K562 (cell line): ENCODE results near the gene FAM136A. TPM values are rescaled to one million over a fixed set of nuclear protein-coding genes. Genes with fewer than 3 reads are reported as not detected.
"Not testable (repeated sequence)": the region's sequence is repeated elsewhere in the genome, so short reads cannot be mapped to it uniquely, and the experiment has no call there.

Experiments used
- ATAC-seq: fragments of 200-7000 bp; cut with Tn5 transposase; 3 replicates; pipeline ENCODE4 v1.9.1; 2020; ENCODE audit warnings: moderate library complexity
- BruUV-seq: library from RNA; stranded (reverse); fragments of 400-500 nt; replicated peaks from 2 replicates; lab custom pipeline; 2021; lab: Mats Ljungman, UMichigan
- CTCF ChIA-PET: fragments of 300-600 bp; formaldehyde crosslinking; extraction: SDS; loops from one replicate; lab custom pipeline; 2021; ENCODE audit warnings: low intra/inter-chr PET ratio; lab: Yijun Ruan, JAX
- POLR2A ChIA-PET: fragments of 300-600, 350-650 bp; sonication (Branson Sonifier 250); formaldehyde crosslinking; extraction: SDS; loops from one replicate; lab custom pipeline; 2021; ENCODE audit warnings: antibody characterized with exemption, inconsistent platforms; lab: Yijun Ruan, JAX
- DNase-seq, 4 experiments: peaks; one replicate each; pipeline versions ENCODE4 v3.0.0 to v3.0.0-alpha.2; 2011 to 2018; ENCODE audit warnings: low spot score in 3 of 4, mixed read lengths in 3 of 4; ENCODE audit errors: extremely low read depth in 1 of 4
- FAIRE-seq: peaks from 2 replicates; lab custom pipeline; 2011; peaks lifted over from hg19 to GRCh38; lab: Jason Lieb, UNC
- H2AFZ ChIP-seq: 2 replicates; pipeline ENCODE4 v1.6.0; 2011; ENCODE audit warnings: low read depth, low read length, control low read depth, inconsistent platforms
- H3K27ac ChIP-seq: fragments of 200-600 bp; 3 replicates; pipeline ENCODE4 v1.8.0; 2011; ENCODE audit warnings: low read depth, mild to moderate bottlenecking, control low read depth, inconsistent platforms, low read length, moderate library complexity, mixed read lengths; ENCODE audit errors: extremely low read depth
- H3K27me3 ChIP-seq, 2 experiments: fragments of 300-600 bp in 1 of 2; 2 replicates in 1 of 2; 3 replicates in 1 of 2; pipeline versions ENCODE4 v1.6.0 to v1.8.0; 2011; ENCODE audit warnings: inconsistent platforms in 2 of 2, low read length in 2 of 2, mild to moderate bottlenecking in 1 of 2, mixed read lengths in 1 of 2, moderate library complexity in 1 of 2; ENCODE audit not compliant: control insufficient read depth in 2 of 2, insufficient read depth in 2 of 2
- H3K36me3 ChIP-seq: fragments of 300-600 bp; 3 replicates; pipeline ENCODE4 v1.8.0; 2011; ENCODE audit warnings: mild to moderate bottlenecking, low read length, inconsistent platforms; ENCODE audit not compliant: control insufficient read depth, insufficient read depth
- H3K4me1 ChIP-seq, 2 experiments: fragments of 200-600 bp in 1 of 2; replicated peaks in 1 of 2; 2 replicates in 1 of 2; 3 replicates in 1 of 2; pipeline versions ENCODE4 v1.5.1 to v1.8.0; 2011; ENCODE audit warnings: inconsistent platforms in 2 of 2, low read length in 2 of 2, mild to moderate bottlenecking in 1 of 2, mixed read lengths in 1 of 2, moderate library complexity in 1 of 2; ENCODE audit not compliant: control insufficient read depth in 2 of 2, insufficient read depth in 2 of 2
- H3K4me2 ChIP-seq: 2 replicates; pipeline ENCODE4 v1.6.1; 2011; ENCODE audit warnings: low read length, control low read depth, inconsistent platforms, mixed read lengths; ENCODE audit not compliant: insufficient read depth
- H3K4me3 ChIP-seq: fragments of 200-600 bp; sonication (generic), shearing (Covaris generic); 2 replicates; pipeline ENCODE4 v1.5.1; 2016; ENCODE audit warnings: control low read depth, inconsistent platforms
- H3K79me2 ChIP-seq: fragments of 200-600 bp; 3 replicates; pipeline ENCODE4 v1.8.0; 2011; ENCODE audit warnings: low read length, inconsistent platforms; ENCODE audit not compliant: control insufficient read depth, insufficient read depth
- H3K9ac ChIP-seq, 2 experiments: 2 replicates each; pipeline versions ENCODE4 v1.6.0 to v1.6.1; 2011; ENCODE audit warnings: low read depth in 2 of 2, low read length in 2 of 2, control low read depth in 1 of 2, inconsistent platforms in 1 of 2, mild to moderate bottlenecking in 1 of 2, mixed read lengths in 1 of 2; ENCODE audit not compliant: insufficient read depth in 1 of 2
- H3K9me1 ChIP-seq: one replicate; pipeline ENCODE4 v1.6.0; 2011; ENCODE audit warnings: inconsistent platforms, mild to moderate bottlenecking, low read length, moderate library complexity; ENCODE audit not compliant: control insufficient read depth, insufficient read depth
- H3K9me3 ChIP-seq: replicated peaks from 2 replicates; pipeline ENCODE4 v1.5.1; 2011; ENCODE audit warnings: low read depth, low read length, inconsistent platforms; ENCODE audit not compliant: control insufficient read depth, insufficient read depth
- H4K20me1 ChIP-seq: replicated peaks from 2 replicates; pipeline ENCODE4 v1.6.1; 2011; ENCODE audit warnings: low read length, inconsistent platforms, mixed read lengths; ENCODE audit not compliant: control insufficient read depth, insufficient read depth
- BACH1 ChIP-seq: fragments of 200-800 bp; sonication (Bioruptor generic); IDR thresholded peaks from 2 replicates; pipeline ENCODE4 v1.6.1; 2016; ENCODE audit warnings: missing genetic modification characterization, missing compliant biosample characterization
- HDGF ChIP-seq: fragments of 450-650 bp; IDR thresholded peaks from 2 replicates; pipeline ENCODE4 v1.6.1; 2016
- ZBTB2 ChIP-seq: fragments of 450-650 bp; IDR thresholded peaks from 2 replicates; pipeline ENCODE4 v1.6.1; 2016; ENCODE audit warnings: antibody characterized with exemption
- ZFP36 ChIP-seq: fragments of 150-350 bp; IDR thresholded peaks from 2 replicates; pipeline ENCODE4 v1.6.1; 2018; ENCODE audit warnings: low read length, low read depth; ENCODE audit not compliant: partially characterized antibody
- WGBS: fragments of 100-300 bp; shearing (Covaris generic); methylation state at CpG from one replicate; pipeline ENCODE4 v1.1.6; 2016; ENCODE audit warnings: low coverage, mixed read lengths; ENCODE audit not compliant: insufficient coverage; ENCODE audit errors: missing lambda C conversion rate; 5-methylcytosine and 5-hydroxymethylcytosine counted together
- in situ Hi-C: fragments of 300-500 bp; cut with MboI; formaldehyde crosslinking; loops from 4 replicates; pipeline ENCODE4 v1.15.0; 2018; ENCODE audit warnings: inconsistent platforms, mixed read lengths
- intact Hi-C: fragments of 100-400 bp; cut with micrococcal nuclease; formaldehyde crosslinking; loops from 2 replicates; pipeline ENCODE4 v1.14.2; 2022
- polyA plus RNA-seq, 8 experiments: library from polyadenylated mRNA; depleted of rRNA in 4 of 8; stranded (reverse) in 5 of 8; unstranded in 3 of 8; fragments of >200 nt; fragmentation: Nextera tagmentation in 2 of 8; fragmentation: Illumina TruSeq in 1 of 8; extraction: Ambion mirVana in 2 of 8; extraction: Trizol in 1 of 8; gene quantifications; 2 replicates each; pipeline versions ENCODE4 v1.2.1 to v1.2.3, GENCODE V29; 2011 to 2014; ENCODE audit warnings: inconsistent platforms in 1 of 8, missing spikeins in 1 of 8
- total RNA-seq, 7 experiments: library from RNA; depleted of rRNA in 6 of 7; stranded (reverse); fragments of >200 nt in 6 of 7; fragmentation: Illumina TruSeq in 2 of 7; extraction: Trizol in 2 of 7; gene quantifications; 2 replicates each; pipeline versions ENCODE4 v1.2.1 to v1.2.3, GENCODE V29; 2011 to 2021; ENCODE audit warnings: low replicate concordance in 1 of 7
- TF ChIP-seq, protein P1 (sequence below): fragments of 450-650 bp; IDR thresholded peaks from 2 replicates; pipeline ENCODE4 v1.6.1; 2016; ENCODE audit warnings: missing biosample characterization, missing genetic modification characterization

Gene FAM136A
- total and polyA plus RNA-seq, 9 of the 15 experiments (the other 6 are each of a cell fraction or from before 2014, with no cell fraction given) = 89.0 to 151 (median 104) TPM

GRCh38 chr2:70300771-70301343 is 1.0 kb downstream of the FAM136A start (continued):
- TF ChIP-seq, protein P1, sequence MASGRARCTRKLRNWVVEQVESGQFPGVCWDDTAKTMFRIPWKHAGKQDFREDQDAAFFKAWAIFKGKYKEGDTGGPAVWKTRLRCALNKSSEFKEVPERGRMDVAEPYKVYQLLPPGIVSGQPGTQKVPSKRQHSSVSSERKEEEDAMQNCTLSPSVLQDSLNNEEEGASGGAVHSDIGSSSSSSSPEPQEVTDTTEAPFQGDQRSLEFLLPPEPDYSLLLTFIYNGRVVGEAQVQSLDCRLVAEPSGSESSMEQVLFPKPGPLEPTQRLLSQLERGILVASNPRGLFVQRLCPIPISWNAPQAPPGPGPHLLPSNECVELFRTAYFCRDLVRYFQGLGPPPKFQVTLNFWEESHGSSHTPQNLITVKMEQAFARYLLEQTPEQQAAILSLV = 0 out of 2 replicates have a peak, but pooled peaks have one; percentile 27
- TF ChIP-seq ZFP36 = no peak
- 0 out of 2 replicates have a peak, but pooled peaks have one; percentile 1 for TF ChIP-seq HDGF
- 0 out of 2 replicates have a peak, but pooled peaks have one; percentile 49 for TF ChIP-seq BACH1 (tag)
- 0 out of 2 replicates have a peak, but pooled peaks have one; percentile 45 for TF ChIP-seq ZBTB2

- Histone ChIP-seq H3K36me3 (peaks cover 53% of the 10 kb centered on the region), H3K4me1 (peaks cover 6 to 22% of the 10 kb centered on the region in 2 experiments; a peak in 4 of 5 replicates), H3K79me2 (peaks cover 43% of the 10 kb centered on the region)
- H3K4me2 ChIP-seq, H3K27ac ChIP-seq, H3K9me1 ChIP-seq, intact Hi-C loops, DNase-seq, H3K4me3 ChIP-seq, ATAC-seq, H3K9me3 ChIP-seq, H2AFZ ChIP-seq, H3K27me3 ChIP-seq, H3K9ac ChIP-seq, BruUV-seq, FAIRE-seq, H4K20me1 ChIP-seq: not testable (repeated sequence)
- POLR2A ChIA-PET = interaction anchor here (0.6 to 1.1 kb wide), 2 partner anchors 168 to 384 kb away, joined by 3 read pairs; no protein-coding TSS in a partner anchor
- CTCF ChIA-PET = interaction anchor here (0.7 kb wide), 1 partner anchor 9 kb away, joined by 3 read pairs; no protein-coding TSS in a partner anchor
- in situ Hi-C loops = loop anchor here (10.0 kb wide), 1 partner anchor 223 kb away; no protein-coding TSS in a partner anchor
- 80% methylated on average over 1 of the region's 4 CpGs for WGBS
These were observed 4.0 kb downstream of the FAM136A start for GRCh38 chr2:70297828-70298227.
